IMR-90 (cell line): ENCODE data around the gene SENP7. TPM values are rescaled to one million over a fixed set of nuclear protein-coding genes. Genes with fewer than 3 reads are reported as not detected.

ENCODE experiments used
- ATAC-seq: fragments of 200-7000 bp; cut with Tn5 transposase; 2 replicates; pipeline ENCODE4 v1.9.1; 2020; ENCODE audit warnings: low read depth, mild to moderate bottlenecking, moderate library complexity
- BruUV-seq: library from RNA; stranded (reverse); fragments of 400-500 nt; replicated peaks from 2 replicates; lab custom pipeline; 2021; lab: Mats Ljungman, UMichigan
- CTCF ChIA-PET: fragments of 300-600 bp; formaldehyde crosslinking; extraction: SDS; loops from one replicate; lab custom pipeline; 2021; ENCODE audit warnings: antibody characterized with exemption; lab: Yijun Ruan, JAX
- POLR2A ChIA-PET: fragments of 300-600 bp; sonication (Branson Sonifier 250); formaldehyde crosslinking; loops from one replicate; lab custom pipeline; 2022; ENCODE audit warnings: antibody characterized with exemption; ENCODE audit not compliant: unreplicated experiment; lab: Charles Lee
- DNase-seq: peaks from one replicate; pipeline ENCODE4 v3.0.0; 2013
- H2AFZ ChIP-seq: replicated peaks from 2 replicates; pipeline ENCODE3; 2013; ENCODE audit warnings: low read length, mild to moderate bottlenecking; ENCODE audit not compliant: poor library complexity
- H2AK5ac ChIP-seq: 2 replicates; pipeline ENCODE4 v1.6.1; 2013; ENCODE audit warnings: low read depth, low read length, inconsistent platforms
- H2AK9ac ChIP-seq: replicated peaks from 2 replicates; pipeline ENCODE3; 2013; ENCODE audit warnings: mild to moderate bottlenecking, low read depth, low read length, moderate library complexity; ENCODE audit not compliant: poor library complexity
- H2BK120ac ChIP-seq: 2 replicates; pipeline ENCODE4 v1.6.1; 2013; ENCODE audit warnings: low read depth, low read length, inconsistent platforms
- H2BK15ac ChIP-seq: 3 replicates; pipeline ENCODE4 v1.6.1; 2013; ENCODE audit warnings: low read depth, low read length, inconsistent platforms
- H2BK20ac ChIP-seq: 2 replicates; pipeline ENCODE4 v1.6.1; 2013; ENCODE audit warnings: low read depth, mild to moderate bottlenecking, inconsistent platforms, low read length, moderate library complexity
- H2BK5ac ChIP-seq: 2 replicates; pipeline ENCODE4 v1.6.1; 2013; ENCODE audit warnings: mild to moderate bottlenecking, low read depth, low read length, inconsistent platforms; ENCODE audit not compliant: poor library complexity, severe bottlenecking
- H3K14ac ChIP-seq: replicated peaks from 2 replicates; pipeline ENCODE4 v1.6.1; 2013; ENCODE audit warnings: low read depth, low read length, inconsistent platforms
- H3K18ac ChIP-seq: 2 replicates; pipeline ENCODE4 v1.6.1; 2013; ENCODE audit warnings: low read depth, low read length, control low read depth
- H3K23ac ChIP-seq: 2 replicates; pipeline ENCODE4 v1.6.1; 2013; ENCODE audit warnings: low read depth, low read length, inconsistent platforms
- H3K27ac ChIP-seq: 2 replicates; pipeline ENCODE4 v1.5.1; 2013; ENCODE audit warnings: mild to moderate bottlenecking, control low read depth, low read length; ENCODE audit not compliant: insufficient read depth
- H3K27me3 ChIP-seq: 2 replicates; pipeline ENCODE4 v1.6.1; 2013; ENCODE audit warnings: low read length; ENCODE audit not compliant: control insufficient read depth, insufficient read depth
- H3K36me3 ChIP-seq: 2 replicates; pipeline ENCODE4 v1.6.1; 2013; ENCODE audit warnings: low read length, mixed read lengths; ENCODE audit not compliant: control insufficient read depth, insufficient read depth
- H3K4ac ChIP-seq: 2 replicates; pipeline ENCODE4 v1.6.1; 2013; ENCODE audit warnings: low read depth, low read length, inconsistent platforms
- H3K4me1 ChIP-seq: 2 replicates; pipeline ENCODE4 v1.6.1; 2013; ENCODE audit warnings: low read length, mixed read lengths; ENCODE audit not compliant: control insufficient read depth, insufficient read depth
- H3K4me2 ChIP-seq: 2 replicates; pipeline ENCODE4 v1.6.1; 2013; ENCODE audit warnings: low read depth, mild to moderate bottlenecking, control low read depth, low read length, moderate library complexity
- H3K4me3 ChIP-seq: 2 replicates; pipeline ENCODE4 v1.5.1; 2013; ENCODE audit warnings: low read depth, mild to moderate bottlenecking, control low read depth, low read length, moderate library complexity; ENCODE audit not compliant: insufficient read depth
- H3K56ac ChIP-seq: 2 replicates; pipeline ENCODE4 v1.6.1; 2013; ENCODE audit warnings: low read length, inconsistent platforms; ENCODE audit not compliant: insufficient read depth; ENCODE audit errors: extremely low read depth
- H3K79me1 ChIP-seq, 2 experiments: 2 replicates each; pipeline ENCODE4 v1.6.1; 2013; ENCODE audit warnings: low read length in 2 of 2, inconsistent platforms in 1 of 2, low read depth in 1 of 2
- H3K9ac ChIP-seq: 2 replicates; pipeline ENCODE4 v1.6.1; 2013; ENCODE audit warnings: low read depth, low read length, control low read depth
- H3K9me1 ChIP-seq: 2 replicates; pipeline ENCODE4 v1.6.1; 2013; ENCODE audit warnings: low read length, inconsistent platforms; ENCODE audit not compliant: insufficient read depth
- H3K9me3 ChIP-seq: 2 replicates; pipeline ENCODE4 v1.6.1; 2013; ENCODE audit warnings: low read length; ENCODE audit not compliant: control insufficient read depth, insufficient read depth
- H4K20me1 ChIP-seq: 2 replicates; pipeline ENCODE4 v1.6.1; 2013; ENCODE audit warnings: low read length, inconsistent platforms; ENCODE audit not compliant: insufficient read depth
- H4K5ac ChIP-seq: 2 replicates; pipeline ENCODE4 v1.6.1; 2013; ENCODE audit warnings: mild to moderate bottlenecking, low read depth, low read length, control low read depth
- H4K8ac ChIP-seq, 2 experiments: 2 replicates each; pipeline ENCODE4 v1.6.1; 2013; ENCODE audit warnings: low read depth in 2 of 2, low read length in 2 of 2, control low read depth in 1 of 2, inconsistent platforms in 1 of 2
- H4K91ac ChIP-seq: 2 replicates; pipeline ENCODE4 v1.6.1; 2013; ENCODE audit warnings: low read depth, low read length, inconsistent platforms; ENCODE audit not compliant: insufficient read depth
- MAZ ChIP-seq: IDR thresholded peaks from 2 replicates; pipeline ENCODE4 v1.6.1; 2012; ENCODE audit warnings: low read depth, mild to moderate bottlenecking, low read length, improper control_type of control experiment, moderate library complexity, borderline replicate concordance
- MXI1 ChIP-seq: IDR thresholded peaks from 2 replicates; pipeline ENCODE4 v1.6.1; 2012; ENCODE audit warnings: low read depth, mild to moderate bottlenecking, low read length, moderate library complexity, borderline replicate concordance
- WGBS, 2 experiments: methylation state at CpG; one replicate each; pipeline versions ENCODE4 v1.1.5 to v1.1.7; 2013; ENCODE audit warnings: missing lambda C conversion rate in 2 of 2; ENCODE audit not compliant: insufficient read length in 1 of 2; ENCODE audit errors: extremely low coverage in 2 of 2; 5-methylcytosine and 5-hydroxymethylcytosine counted together
- dilution Hi-C: fragments of 300-500 bp; cut with HindIII; formaldehyde crosslinking; loops from one replicate; pipeline ENCODE4 v1.14.3; 2018; ENCODE audit warnings: low sequenced_read_pairs; ENCODE audit not compliant: unreplicated experiment
- in situ Hi-C: fragments of 300-500 bp; cut with MboI; formaldehyde crosslinking; loops from 3 replicates; pipeline ENCODE4 v1.14.3; 2019; ENCODE audit warnings: low sequenced_read_pairs, inconsistent platforms, mixed read lengths
- intact Hi-C: fragments of 100-400 bp; cut with micrococcal nuclease; formaldehyde crosslinking; loops from 2 replicates; pipeline ENCODE4 v1.10.0; 2022
- polyA plus RNA-seq, 3 experiments: library from polyadenylated mRNA; depleted of rRNA; stranded (reverse); fragments of >200 nt; gene quantifications; 2 replicates each; pipeline ENCODE4 v1.2.3, GENCODE V29; 2012; ENCODE audit warnings: low replicate concordance in 1 of 3
- total RNA-seq: library from RNA; depleted of rRNA; stranded (reverse); fragments of >200 nt; gene quantifications from 2 replicates; pipeline ENCODE4 v1.2.3, GENCODE V29; 2012
- TF ChIP-seq, protein P1 (sequence below): conservative IDR thresholded peaks from 2 replicates; pipeline ENCODE4 v1.5.1; 2012; ENCODE audit warnings: mild to moderate bottlenecking, low read depth, low read length, improper control_type of control experiment

SENP7 gene
- total and polyA plus RNA-seq, 2 of the 4 experiments (the other 2 are of a cell fraction), result 5.5 to 8.4 TPM

- TF ChIP-seq MXI1 (no peak), MAZ (no peak)
- TF ChIP-seq, protein P1, sequence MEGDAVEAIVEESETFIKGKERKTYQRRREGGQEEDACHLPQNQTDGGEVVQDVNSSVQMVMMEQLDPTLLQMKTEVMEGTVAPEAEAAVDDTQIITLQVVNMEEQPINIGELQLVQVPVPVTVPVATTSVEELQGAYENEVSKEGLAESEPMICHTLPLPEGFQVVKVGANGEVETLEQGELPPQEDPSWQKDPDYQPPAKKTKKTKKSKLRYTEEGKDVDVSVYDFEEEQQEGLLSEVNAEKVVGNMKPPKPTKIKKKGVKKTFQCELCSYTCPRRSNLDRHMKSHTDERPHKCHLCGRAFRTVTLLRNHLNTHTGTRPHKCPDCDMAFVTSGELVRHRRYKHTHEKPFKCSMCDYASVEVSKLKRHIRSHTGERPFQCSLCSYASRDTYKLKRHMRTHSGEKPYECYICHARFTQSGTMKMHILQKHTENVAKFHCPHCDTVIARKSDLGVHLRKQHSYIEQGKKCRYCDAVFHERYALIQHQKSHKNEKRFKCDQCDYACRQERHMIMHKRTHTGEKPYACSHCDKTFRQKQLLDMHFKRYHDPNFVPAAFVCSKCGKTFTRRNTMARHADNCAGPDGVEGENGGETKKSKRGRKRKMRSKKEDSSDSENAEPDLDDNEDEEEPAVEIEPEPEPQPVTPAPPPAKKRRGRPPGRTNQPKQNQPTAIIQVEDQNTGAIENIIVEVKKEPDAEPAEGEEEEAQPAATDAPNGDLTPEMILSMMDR, result no peak
- H4K20me1 ChIP-seq, result no peaks in the 10 kb centered on the region; the same call in 1 of the 2 replicates
- H3K36me3 ChIP-seq, result no peaks in the 10 kb centered on the region
- H3K23ac ChIP-seq, result no peak overlapping the region
- H3K56ac ChIP-seq, result no peak overlapping the region
- H3K79me1 ChIP-seq, result peaks cover 16 to 33% of the 10 kb centered on the region in 2 experiments; a peak in 3 of 4 replicates
- WGBS, 2 experiments, result 100% methylated on average over 1 of the region's 5 CpGs; no CpG with 5 or more reads in 1 of the 2 experiments
- H2AK5ac ChIP-seq, result no peak overlapping the region
- H3K9me1 ChIP-seq, result peaks cover 4% of the 10 kb centered on the region; the same call in 1 of the 2 replicates
- ATAC-seq (no peak), DNase-seq (no peak)
- H3K27me3 ChIP-seq, result no peaks in the 10 kb centered on the region
- no peak overlapping the region for H2AK9ac ChIP-seq
- peak overlapping the region; percentile 54 for H2AFZ ChIP-seq
- H2BK5ac ChIP-seq, result no peak overlapping the region
- no peak overlapping the region for H2BK15ac ChIP-seq
- H4K5ac ChIP-seq, result no peak overlapping the region
- ChIA-PET CTCF (no interaction called here), POLR2A (no interaction called here)
- no TSS peak for BruUV-seq
- H3K4me1 ChIP-seq, result peaks cover 2% of the 10 kb centered on the region; the same call in 1 of the 2 replicates
- H4K8ac ChIP-seq, result no peak overlapping the region
- H3K4ac ChIP-seq, result no peak overlapping the region
- H2BK20ac ChIP-seq, result no peak overlapping the region
- dilution Hi-C loops, result no loop called here
- no peak overlapping the region for H3K4me2 ChIP-seq
- H3K18ac ChIP-seq, result no peak overlapping the region
- peaks cover 6% of the 10 kb centered on the region for H3K9me3 ChIP-seq
- no peak overlapping the region for H3K4me3 ChIP-seq
- H3K27ac ChIP-seq, result no peak overlapping the region
- no peak overlapping the region for H4K91ac ChIP-seq
- no peak overlapping the region for H3K9ac ChIP-seq
- no peak overlapping the region; the same call in 1 of the 2 replicates for H3K14ac ChIP-seq
- no peak overlapping the region for H2BK120ac ChIP-seq
- in situ Hi-C loops, result no loop called here
- intact Hi-C loops, result no loop called here
These were observed 125.7 kb downstream of the SENP7 start for GRCh38 chr3:101387351-101387750.
